Measurements from ENCODE around the gene PYGB.

The PYGB gene

DNA sequence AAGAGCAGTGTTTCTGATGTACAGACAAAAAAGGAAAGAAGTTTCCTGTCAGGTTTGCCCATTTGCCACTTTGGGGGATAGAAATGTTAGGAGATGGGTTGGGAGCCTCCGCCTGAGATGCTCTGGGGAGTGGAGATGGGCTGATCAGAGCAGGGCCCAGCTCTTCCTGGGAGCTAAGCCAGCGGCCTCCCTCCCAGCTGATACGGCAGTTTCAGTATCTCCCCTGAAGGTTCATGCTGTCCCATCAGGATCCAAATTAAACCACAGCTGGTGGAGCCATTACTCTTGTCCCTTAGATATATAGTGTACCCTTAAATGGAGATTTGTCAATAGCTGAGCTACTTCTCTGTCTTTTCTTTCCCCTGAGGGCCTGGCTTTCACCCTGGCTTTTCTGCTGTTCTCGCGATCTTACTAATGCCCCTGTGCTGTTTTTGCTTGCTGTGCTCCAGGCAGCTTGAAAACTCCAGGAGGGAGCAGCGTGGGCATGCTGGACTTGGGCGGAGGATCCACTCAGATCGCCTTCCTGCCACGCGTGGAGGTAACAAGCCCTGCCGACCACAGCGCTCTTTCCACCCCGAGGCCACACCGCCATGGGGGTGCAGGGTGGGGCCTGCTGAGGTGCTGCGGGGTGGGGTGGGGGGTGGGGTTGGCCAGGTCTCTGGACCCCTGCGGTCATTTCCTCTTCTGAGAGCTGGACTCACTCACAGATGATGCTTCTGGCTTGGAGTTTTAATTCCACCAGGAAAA lies 31.5 kb upstream of the PYGB start:
- no peak for DNase-seq (ENCODE audit: low spot score)

DNA sequence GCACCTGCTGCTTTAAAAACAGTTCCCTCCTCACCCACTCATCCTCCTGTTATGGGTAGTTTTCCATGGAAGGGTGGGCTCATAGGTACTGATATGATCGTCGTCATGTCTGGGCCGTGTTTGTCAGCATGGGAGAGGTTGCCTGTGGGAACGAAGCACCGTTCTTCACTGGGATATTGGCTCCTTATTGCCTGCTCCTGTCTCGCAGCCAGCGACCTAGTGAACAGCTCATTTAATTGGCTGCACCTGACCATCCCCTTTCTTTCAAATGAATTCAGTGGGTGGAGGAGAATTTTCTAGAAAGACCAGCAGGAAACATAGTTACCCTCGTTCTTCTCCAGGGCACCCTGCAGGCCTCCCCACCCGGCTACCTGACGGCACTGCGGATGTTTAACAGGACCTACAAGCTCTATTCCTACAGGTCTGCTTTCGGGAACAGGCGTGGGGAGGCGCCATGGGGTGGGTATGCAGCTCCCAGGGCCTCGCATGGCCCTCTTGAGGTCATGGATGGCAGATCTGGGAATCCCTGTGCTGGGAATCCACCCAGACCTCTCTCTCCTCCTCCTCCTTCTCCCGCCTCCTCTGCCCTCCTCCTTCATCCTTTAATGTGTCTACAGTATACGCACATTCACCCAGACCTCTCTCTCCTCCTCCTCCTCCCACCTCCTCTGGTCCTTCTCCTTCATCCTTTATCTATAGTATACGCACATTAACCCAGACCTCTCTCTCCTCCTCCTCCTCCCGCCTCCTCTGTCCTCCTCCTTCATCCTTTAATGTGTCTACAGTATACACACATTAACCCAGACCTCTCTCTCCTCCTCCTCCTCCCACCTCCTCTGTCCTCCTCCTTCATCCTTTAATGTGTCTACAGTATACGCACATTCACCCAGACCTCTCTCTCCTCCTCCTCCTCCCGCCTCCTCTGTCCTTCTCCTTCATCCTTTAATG lies 30.4 kb upstream of the PYGB start:
- DNase-seq (ENCODE audit: low spot score) = no peak

DNA sequence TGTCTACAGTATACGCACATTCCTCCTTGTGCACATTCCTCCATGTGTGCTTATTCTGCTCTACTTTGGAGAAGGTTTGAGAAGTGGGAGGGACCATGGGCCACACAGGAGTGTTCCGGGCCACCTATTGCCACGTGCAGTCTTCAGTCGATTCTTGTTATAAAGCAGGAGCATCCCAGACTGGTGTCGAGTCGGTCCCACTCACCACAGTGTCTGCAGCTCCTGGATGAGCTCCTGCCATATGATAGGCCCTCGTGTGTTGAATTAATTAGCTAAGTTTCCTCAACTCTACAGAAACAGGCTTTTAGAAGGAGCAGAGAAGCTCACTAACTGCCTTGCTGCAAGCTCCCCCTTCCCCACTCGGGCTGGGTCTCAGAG lies 29.8 kb upstream of the PYGB start:
- DNase-seq (ENCODE audit: low spot score) = no peak

DNA sequence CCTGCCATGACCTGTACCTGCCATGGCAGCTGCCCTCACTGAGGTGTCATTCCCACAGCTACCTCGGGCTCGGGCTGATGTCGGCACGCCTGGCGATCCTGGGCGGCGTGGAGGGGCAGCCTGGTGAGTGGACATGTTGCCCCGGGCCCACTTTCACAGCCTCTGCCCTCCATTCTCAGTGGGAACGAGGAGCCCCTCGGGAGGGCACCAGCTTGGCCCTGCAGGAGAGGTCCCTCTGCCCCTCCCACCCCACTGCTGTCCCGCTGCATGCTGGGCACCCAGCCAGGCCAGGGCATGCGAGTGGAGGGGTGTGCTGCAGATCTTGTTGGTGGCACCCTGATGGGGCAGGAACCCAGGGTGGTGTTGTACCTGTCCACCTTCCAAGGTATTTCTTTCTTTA lies 29.4 kb upstream of the PYGB start:
- no peak for DNase-seq (ENCODE audit: low spot score)

DNA sequence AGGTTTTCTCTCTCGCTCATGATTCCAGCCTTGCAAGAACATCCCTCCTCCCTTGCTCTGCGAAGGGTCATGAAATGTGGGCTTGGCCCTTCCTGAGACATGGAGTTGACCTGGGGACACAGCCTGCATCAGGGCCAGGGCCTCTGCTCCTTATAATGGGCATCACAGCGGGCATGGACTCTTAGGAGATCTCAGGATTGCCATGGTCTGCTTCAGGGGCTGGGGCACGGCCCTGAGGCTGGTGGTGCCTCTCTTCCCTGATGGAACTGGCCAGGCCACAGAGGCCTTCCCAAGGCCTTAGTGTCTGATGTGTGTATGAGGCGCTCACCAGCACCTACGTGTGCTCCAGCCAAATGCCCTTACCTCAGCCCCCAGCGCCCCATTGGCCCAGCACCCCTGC lies 28.5 kb upstream of the PYGB start:
- DNase-seq (ENCODE audit: low spot score) = no peak

DNA sequence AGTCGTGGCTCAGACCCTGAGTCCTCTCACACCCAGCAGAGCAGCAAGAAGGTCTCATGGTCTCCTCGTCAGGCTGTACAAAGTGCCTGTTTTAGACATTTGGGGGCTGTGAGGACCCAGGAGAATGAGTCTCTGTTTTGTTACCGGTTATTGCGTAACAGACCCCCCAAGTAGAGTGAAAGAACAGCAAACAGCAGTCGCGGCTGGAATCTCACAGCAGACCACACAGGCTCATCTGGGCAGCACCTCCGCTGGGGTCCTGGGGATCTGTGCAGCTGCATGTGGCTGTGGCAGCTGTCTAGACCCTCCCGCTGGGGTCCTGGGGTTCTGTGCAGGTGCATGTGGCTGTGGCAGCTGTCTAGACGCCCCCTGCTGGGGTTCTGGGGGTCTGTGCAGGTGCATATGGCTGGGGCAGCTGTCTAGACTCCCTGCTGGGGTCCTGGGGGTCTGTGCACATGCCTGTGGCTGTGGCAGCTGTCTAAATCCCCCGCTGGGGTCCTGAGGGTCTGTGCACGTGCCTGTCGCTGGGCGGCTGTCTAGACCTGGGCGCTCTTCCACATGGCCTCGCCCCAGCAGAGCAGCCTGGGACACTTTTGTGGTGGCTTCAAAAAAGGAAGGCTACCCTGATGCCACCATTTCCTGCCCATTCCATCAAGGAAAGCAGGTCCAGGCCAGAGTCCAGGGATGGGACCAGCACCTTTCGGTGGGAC lies 27.7 kb upstream of the PYGB start:
- peak; percentile 63 for DNase-seq (ENCODE audit: low spot score)

DNA sequence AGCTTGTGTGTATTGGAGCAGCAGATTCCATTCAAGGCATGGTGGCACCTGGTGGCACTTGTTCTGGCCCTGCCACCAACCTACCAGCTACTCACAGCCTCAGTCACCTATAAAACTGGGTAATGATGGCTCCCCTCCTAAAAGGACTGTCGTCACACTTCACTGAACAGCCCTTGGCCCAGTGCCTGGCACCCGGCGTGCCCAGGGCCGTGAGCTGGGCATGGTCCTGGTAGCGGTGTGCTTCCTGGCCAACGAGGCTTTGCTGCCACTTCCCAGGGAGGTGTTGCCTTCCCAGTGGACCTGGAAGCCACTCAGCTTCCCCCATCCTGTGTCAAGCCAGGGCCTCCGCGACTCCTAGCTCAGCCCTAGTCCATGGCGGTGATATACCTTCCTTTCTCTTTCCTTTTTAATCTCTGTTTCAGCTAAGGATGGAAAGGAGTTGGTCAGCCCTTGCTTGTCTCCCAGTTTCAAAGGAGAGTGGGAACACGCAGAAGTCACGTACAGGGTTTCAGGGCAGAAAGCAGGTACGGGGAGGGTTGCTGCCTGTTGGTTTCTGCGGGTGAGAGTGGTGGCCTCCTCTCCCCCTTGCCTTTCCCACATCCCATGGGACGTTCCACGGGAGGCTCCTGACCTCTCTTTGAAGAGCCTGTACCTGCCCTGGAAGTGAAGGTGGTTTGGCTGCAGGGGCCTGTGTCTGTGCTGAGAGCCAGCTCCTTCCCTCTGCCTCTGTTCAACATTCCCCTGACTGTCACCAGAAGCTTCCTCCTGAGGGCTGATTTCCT lies 26.9 kb upstream of the PYGB start:
- no peak for DNase-seq (ENCODE audit: low spot score)

DNA sequence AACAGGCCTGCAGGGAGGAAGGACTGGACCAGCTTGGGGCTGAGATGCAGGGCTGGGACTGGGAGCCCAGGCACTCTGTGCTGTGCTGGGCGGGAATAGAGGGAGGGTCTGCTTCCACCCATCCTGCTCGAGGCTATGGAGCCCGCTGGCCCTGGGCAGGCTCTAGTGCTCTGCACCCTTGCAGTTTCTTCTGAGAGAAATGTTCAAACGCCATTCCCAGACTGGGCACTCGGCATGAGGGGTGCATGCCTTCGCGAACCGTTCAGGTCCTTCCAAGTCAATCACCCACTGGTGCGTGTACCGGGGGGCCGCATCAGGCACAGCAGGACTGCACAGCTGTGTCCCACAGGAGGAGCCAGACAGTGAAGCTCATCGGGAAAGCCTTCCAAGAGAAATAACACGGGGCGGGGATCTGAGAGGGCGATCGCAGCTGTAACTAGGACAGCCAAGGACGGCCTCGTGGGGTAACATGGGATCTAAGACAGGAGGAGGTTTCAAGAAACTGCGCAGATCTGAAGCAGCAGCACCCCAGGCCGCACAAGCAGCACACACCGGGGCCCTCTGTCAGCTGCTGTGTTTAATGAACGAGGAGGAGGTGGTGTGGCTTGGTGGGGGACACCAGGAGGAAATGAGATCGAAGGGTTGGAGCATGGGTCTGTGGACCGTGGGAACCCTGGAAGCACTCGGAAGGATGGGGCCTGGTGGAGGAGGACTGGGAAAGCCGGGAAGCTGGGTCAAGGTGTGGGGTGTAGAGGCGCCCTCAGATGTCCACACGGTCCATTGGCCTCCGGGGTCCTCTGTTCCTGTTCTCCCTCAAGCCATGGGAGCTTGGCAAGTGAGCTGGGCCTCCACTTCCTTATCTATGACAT lies 26.1 kb upstream of the PYGB start:
- no peak for DNase-seq (ENCODE audit: low spot score)

DNA sequence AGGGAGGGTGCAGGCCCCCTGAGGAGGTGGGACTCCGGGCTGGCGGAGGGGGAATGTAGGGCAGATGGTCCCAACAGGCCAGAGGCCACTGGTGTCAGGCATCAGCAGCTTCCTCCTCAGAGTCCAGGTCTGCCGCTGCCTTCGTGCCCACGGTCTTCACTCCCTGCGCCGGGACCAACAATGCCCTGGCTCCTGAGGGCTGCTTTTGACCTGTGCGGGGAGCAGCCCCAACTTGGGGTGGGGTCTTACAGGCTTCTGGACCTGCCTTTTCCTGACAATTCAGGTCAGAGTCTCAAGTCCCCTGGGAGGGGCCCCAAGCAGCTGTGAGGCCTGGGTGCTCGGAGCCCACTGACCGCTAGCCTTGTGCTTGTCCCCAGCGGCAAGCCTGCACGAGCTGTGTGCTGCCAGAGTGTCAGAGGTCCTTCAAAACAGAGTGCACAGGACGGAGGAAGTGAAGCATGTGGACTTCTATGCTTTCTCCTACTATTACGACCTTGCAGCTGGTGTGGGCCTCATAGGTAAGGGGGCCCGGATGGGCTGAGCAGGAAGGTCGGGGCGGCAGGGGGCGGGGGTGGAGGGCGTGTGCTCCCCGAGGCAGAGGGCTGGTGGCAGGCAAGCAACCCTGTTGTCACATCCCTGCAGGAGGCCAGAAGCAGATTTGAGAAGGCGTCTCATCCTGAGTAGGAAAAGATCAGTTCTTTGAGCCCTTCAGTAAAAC lies 25.3 kb upstream of the PYGB start:
- DNase-seq (ENCODE audit: low spot score) = no peak

DNA sequence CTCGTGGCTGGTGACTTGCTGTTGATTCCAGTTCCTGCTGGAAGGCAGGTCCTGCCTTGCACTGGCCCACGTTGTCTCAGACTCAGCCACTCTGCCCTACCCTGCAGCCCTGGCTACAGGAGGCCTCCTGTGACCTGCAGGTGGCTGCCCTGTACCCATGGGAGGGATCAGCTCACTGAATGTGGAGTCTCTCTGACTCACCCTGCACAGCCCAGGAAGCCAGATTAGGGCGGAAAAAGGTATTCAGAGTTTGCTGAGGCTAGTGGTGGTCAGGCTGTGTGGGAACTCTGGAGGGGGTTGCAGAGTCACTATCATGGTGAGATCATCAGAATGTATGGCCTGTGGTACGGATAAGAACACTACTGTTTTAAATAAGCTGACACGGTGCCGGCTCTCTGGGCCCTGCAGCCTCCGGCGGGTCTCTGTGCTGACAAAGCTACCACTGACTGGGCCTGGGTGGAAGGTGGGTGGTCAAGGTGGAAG lies 24.7 kb upstream of the PYGB start:
- DNase-seq (ENCODE audit: low spot score) = peak; percentile 90

DNA sequence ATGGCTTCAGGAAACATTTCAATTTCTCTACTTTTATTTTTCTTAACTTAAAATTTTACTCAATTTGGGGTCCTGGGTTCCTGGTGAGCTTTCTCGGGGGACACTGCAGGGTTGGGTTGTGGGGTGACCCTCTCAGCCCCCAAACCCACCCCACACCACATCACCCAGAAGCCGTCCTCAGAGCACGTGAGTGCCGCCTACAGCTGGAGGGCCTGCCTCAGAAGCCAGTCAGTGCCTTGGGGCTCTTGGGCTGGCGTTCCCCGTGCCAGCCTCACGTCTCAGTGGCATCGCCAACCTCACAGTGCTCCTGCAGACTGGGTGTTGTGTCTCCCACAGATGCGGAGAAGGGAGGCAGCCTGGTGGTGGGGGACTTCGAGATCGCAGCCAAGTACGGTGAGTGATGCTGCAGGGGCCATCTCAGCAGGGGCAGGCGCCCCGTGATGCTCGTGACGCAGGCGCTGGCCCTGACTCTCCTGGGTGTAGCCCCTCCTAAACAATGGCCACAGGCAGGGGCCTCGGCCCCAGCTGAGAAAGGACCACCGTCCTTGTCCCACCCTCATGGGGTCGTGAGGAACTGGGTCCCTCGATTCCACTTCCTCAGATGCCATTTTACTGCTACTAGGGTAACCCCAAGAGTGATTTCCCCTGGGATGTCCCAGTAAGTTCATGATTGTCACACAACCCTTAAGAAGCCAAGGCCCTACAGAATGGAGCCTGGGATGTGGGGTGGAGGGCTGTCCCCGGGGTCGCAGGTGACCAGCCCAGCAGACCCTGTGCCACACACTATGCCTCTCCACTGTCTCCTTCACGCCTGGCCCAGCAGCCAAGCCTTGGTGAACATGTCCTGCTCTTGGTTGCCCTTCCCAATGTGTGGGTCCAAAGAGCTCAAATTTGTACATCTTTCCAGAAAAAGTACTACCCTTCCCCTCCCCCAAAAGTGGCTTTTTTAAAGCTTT lies 23.8 kb upstream of the PYGB start:
- DNase-seq (ENCODE audit: low spot score) = no peak

DNA sequence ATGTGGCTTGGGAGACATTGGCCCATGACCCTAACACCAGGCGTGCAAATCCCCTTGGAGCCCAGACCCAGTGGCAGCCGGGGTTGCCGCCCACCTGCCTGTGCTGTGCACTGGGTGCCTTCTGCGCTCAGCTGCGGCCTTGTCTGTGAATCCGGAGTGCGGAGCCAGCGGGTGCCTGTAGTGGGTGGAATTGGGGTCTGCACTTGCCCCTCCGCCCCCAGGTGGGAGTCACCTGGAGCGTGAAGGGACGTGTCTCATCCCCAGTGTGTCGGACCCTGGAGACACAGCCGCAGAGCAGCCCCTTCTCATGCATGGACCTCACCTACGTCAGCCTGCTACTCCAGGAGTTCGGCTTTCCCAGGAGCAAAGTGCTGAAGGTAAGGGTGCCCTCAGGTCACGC lies 22.9 kb upstream of the PYGB start:
- DNase-seq (ENCODE audit: low spot score) = no peak

DNA sequence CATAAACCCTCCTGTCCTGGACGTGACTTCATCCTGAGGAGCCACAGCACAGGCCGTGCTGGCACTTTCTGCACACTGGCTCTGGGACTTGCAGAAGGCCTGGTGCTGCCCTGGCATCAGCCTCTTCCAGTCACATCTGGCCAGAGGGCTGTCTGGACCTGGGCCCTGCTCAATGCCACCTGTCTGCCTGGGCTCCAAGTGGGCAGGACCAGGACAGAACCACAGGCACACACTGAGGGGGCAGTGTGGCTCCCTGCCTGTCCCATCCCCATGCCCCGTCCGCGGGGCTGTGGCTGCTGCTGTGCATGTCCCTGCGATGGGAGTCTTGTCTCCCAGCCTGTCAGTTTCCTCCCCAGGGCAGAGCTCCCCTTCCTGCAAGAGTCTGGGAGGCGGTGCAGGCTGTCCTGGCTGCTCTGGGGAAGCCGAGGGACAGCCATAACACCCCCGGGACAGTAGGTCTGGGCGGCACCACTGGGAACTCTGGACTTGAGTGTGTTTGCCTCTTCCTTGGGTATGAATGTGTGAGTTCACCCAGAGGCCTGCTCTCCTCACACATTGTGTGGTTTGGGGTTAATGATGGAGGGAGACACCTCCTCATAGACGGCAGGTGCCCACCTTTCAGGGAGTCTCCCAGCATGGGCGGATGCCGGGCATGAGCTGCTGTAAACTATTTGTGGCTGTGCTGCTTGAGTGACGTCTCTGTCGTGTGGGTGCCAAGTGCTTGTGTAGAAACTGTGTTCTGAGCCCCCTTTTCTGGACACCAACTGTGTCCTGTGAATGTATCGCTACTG lies 22.0 kb upstream of the PYGB start:
- no peak for DNase-seq (ENCODE audit: low spot score)

DNA sequence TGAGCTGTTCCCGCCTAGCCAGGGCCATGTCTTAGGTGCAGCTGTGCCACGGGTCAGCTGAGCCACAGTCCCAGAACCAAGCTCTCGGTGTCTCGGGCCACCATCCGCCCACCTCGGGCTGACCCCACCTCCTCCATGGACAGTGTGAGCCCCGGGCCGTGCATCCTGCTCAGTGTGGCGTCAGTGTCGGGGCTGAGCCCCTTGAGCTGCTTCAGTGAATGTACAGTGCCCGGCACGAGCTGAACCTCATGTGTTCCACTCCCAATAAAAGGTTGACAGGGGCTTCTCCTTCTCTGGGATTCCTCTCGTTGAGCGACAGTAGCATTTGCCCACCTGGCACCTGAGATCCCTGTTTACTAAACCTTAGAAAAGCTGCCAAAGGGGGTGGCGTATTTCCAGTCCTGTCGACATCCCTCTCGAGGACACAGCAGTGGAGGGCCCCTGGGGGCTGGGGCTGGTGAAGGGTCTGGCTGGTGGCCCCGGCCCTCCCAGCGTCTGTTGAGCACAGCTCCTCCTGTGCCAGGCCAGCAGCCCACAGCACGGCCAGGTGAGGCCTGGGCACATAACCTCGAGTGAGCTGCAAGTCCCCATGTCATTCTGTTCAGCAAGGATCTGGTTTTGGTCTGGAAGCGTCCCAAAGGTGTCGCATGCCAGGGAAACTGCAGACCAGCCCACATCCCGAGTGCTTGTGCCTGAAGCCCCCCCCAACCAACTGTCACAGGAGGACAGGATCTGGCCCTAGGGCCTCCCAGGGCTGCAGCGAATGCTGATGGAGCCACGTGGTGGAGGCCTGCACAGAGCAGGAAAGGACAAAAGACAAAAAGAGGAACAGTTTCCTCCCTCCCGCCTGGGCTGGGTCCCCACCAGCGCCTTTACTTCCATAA lies 21.2 kb upstream of the PYGB start:
- no peak for DNase-seq (ENCODE audit: low spot score)

DNA sequence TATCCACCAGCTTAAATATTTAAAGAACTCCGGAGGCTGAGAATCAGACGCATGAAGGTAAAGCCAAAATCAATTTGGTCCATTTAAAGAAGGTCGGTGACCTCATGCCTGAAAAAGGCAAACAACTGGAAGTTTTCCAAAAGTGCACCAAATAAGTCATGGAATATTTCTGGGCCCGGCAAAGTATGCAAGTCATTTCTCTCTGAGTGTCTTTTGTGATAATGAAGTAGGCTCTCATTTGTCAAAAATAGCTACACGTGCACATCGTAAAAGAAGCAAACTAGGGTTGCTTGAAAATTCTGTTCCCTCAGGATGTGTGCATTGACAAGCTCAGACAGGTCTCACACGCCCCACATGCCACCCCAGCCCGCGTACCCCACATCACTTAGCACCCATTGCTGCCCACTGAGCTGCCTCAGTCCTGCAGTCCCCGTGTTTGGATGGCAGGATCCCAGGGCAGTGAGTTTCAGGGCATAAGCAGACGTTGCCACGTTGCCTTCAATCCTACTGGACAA lies 20.5 kb upstream of the PYGB start:
- no peak for DNase-seq (ENCODE audit: low spot score)

DNA sequence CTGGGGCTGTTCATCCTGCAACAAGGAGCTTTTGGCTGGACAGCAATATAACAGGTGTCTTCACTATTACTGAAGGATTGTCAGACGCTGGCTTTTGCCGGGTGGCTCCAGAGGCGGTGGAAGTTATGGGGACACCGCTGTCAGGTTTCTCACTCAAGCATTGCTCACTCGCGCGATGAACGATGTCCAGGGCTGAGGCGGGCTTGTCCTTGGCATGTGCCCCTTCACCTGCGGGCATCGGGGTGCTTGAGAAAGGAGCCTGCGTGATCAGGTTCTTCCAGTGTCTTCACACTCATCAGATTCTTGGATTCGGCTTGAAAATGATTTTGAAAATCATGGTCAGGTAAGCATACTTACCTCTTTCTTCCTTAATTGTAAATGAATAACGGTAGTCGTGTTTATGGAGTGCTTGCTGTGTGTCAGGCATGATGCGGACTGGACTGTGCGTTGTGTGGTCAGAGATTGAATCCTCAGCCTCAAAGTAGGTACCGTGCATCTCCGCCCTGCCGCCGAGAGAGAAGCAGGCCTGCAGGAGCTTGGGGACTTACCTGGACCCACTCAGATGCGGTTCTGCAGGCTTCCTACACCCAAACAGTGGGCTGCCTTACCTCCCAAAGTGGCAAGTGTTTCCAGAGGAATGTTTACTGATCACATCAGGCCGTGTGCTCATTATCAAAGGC lies 18.3 kb upstream of the PYGB start:
- no peak for DNase-seq (ENCODE audit: low spot score)
